Lower leg skin (tissue), 4 donors: ENCODE results near the gene TMEM255A. TPM values are rescaled to one million over a fixed set of nuclear protein-coding genes. Genes with fewer than 3 reads are reported as not detected.

Experiments
- DNase-seq, 2 donors: peaks; one replicate each; pipeline ENCODE4 v3.0.0-alpha.2; 2019; ENCODE audit warnings: low spot score in 2 of 2
- H3K4me3 ChIP-seq: fragments of 200-600 bp; sonication (generic); 2 replicates; pipeline ENCODE4 v1.5.1; 2017; ENCODE audit warnings: mild to moderate bottlenecking, low read depth; ENCODE audit not compliant: poor library complexity, severe bottlenecking
- POLR2A ChIP-seq, 2 donors: fragments of 450-650 bp; IDR thresholded peaks; one replicate each; pipeline ENCODE4 v1.6.1; 2016 to 2017; ENCODE audit warnings: antibody characterized with exemption in 2 of 2, mild to moderate bottlenecking in 1 of 2, moderate library complexity in 1 of 2
- WGBS, 2 donors: methylation state at CpG; one replicate each; pipeline ENCODE4 v1.1.5; 2018; 5-methylcytosine and 5-hydroxymethylcytosine counted together
- intact Hi-C: fragments of 100-400 bp; cut with DNase I; formaldehyde crosslinking; loops from one replicate; pipeline ENCODE4 v1.15.0; 2023; ENCODE audit warnings: low total_unique reads
- total RNA-seq, 4 donors: library from RNA; depleted of rRNA; stranded (reverse); fragments of >200 nt; gene quantifications; one replicate each; pipeline ENCODE4 v1.1.0, GENCODE V29; 2016
- TF ChIP-seq, protein P1 (sequence below), 3 donors: fragments of 450-650 bp; IDR thresholded peaks; one replicate each; pipeline ENCODE4 v1.5.1; 2016; ENCODE audit warnings: antibody characterized with exemption in 3 of 3, mild to moderate bottlenecking in 3 of 3, moderate library complexity in 2 of 3

The TMEM255A gene
- total RNA-seq, 4 donors from 2014 or later, result 1.7 to 4.3 (median 3.0) TPM

DNA sequence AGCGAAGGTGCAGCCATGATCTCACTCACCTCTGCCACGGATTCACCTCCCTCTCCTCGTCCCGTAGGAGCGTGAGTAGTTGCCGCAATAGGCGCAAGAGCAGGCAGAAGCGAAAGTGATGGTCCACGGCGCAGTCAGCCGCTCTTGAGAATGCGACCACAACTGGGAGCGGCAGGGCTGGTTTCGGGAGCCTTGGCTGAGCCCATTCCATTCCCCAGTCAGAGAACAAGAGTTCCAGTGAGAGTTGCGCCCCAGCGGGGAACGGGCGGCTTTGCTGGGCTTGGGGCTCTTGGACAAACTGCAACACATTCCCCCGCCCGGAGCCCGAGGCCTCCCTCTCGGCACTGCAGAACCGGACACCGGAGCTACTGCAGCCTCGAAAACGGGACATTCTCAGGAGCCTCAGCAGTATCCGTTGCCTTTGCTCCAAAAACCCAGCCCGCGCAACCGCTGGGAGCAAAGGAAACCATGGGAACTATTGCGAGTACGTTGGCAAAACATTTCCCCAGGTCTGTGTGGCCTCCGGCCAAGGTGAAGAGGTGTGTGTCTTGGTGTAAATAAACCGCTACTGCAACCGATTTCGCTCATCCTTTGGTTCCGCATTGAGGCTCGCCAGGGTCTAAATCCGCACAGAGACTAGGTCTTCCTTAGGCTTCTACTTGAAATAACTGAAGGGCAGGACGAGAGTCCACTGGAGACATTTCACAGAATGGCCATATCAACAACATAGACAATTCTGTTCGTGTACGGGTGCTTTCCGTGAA, 66.3 kb downstream of the TMEM255A start:
- H3K4me3 ChIP-seq, result peak overlapping the region; percentile 52
- intact Hi-C loops, result no loop called here
- TF ChIP-seq, protein P1, sequence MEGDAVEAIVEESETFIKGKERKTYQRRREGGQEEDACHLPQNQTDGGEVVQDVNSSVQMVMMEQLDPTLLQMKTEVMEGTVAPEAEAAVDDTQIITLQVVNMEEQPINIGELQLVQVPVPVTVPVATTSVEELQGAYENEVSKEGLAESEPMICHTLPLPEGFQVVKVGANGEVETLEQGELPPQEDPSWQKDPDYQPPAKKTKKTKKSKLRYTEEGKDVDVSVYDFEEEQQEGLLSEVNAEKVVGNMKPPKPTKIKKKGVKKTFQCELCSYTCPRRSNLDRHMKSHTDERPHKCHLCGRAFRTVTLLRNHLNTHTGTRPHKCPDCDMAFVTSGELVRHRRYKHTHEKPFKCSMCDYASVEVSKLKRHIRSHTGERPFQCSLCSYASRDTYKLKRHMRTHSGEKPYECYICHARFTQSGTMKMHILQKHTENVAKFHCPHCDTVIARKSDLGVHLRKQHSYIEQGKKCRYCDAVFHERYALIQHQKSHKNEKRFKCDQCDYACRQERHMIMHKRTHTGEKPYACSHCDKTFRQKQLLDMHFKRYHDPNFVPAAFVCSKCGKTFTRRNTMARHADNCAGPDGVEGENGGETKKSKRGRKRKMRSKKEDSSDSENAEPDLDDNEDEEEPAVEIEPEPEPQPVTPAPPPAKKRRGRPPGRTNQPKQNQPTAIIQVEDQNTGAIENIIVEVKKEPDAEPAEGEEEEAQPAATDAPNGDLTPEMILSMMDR (IDR thresholded peaks at IDR 0.05), result no peak
- no peak for TF ChIP-seq POLR2A (IDR thresholded peaks at IDR 0.05)
- WGBS, 2 donors, result 1 to 56% methylated on average over 31 to 39 of the region's 43 CpGs
- DNase-seq, result peak; percentile 71 to 94

DNA sequence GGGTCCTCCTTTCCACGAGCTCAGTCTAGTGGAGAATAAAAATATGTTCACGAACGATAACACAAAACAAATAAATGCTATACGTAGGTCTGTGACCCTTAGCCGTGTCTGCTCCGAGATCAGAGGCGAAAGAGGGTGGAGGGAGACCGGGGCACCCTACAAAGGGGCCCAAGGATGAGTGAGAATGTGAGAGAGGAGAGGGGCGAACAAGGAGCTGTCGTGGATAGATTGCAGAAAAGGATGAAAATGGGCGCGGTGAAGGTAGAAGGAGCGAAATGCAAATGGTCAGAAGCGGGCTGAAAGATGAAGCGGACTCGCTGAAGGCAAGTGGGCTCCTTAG, 66.9 kb downstream of the TMEM255A start:
- TF ChIP-seq, protein P1 (IDR thresholded peaks at IDR 0.05), result no peak
- TF ChIP-seq POLR2A (IDR thresholded peaks at IDR 0.05), result no peak
- intact Hi-C loops, result no loop called here
- DNase-seq, result no peak
- 0 to 28% methylated on average over 16 of the region's 16 CpGs for WGBS, 2 donors
- peak overlapping the region; percentile 52 for H3K4me3 ChIP-seq

DNA sequence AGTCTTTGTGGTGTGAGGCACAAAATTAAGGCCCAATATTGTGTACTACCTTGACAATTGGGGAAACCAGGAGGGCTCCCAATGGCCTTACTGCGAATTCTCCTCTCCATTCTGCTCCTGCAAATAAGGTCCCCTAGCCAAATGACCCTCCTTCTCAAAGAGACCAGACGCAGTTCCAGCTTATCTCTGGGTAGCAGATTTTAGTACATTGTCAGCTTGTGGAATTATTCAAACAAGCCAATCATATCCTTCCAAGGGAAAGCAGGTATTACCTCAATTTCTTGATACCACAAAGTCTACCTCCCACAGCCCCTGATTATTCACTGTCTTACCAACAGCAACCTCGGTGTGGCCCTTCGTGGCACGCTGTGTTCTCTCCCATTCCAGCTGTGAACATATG, 68.4 kb downstream of the TMEM255A start:
- H3K4me3 ChIP-seq, result no peak overlapping the region
- no peak for DNase-seq
- 62 to 72% methylated on average over 5 of the region's 5 CpGs for WGBS, 2 donors
- intact Hi-C loops, result no loop called here
- no peak for TF ChIP-seq POLR2A (IDR thresholded peaks at IDR 0.05)
- TF ChIP-seq, protein P1 (IDR thresholded peaks at IDR 0.05), result no peak

DNA sequence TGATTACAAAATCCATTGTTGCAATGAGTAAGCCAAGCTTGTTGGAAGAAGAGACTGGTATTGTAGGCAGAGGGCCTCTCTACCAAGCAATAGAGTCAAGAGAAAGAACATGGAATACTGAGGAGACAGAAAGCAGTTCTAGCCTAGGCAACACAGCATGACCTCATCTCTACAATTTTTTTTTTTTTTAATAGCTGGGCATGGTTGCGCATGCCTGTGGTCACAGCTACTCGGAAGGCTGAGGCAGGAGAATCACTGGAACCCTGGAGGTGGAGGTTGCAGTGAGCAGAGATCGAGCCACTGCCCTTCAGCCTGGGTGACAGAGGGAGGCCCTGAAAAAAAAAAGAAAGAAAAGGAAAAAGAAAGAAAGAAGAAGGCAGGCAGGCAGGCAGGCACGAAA, 72.3 kb downstream of the TMEM255A start:
- TF ChIP-seq, protein P1 (IDR thresholded peaks at IDR 0.05), result no peak
- TF ChIP-seq POLR2A (IDR thresholded peaks at IDR 0.05), result no peak
- DNase-seq, result no peak
- 86 to 93% methylated on average over 4 of the region's 4 CpGs for WGBS, 2 donors
- no peak overlapping the region for H3K4me3 ChIP-seq
- intact Hi-C loops, result no loop called here

DNA sequence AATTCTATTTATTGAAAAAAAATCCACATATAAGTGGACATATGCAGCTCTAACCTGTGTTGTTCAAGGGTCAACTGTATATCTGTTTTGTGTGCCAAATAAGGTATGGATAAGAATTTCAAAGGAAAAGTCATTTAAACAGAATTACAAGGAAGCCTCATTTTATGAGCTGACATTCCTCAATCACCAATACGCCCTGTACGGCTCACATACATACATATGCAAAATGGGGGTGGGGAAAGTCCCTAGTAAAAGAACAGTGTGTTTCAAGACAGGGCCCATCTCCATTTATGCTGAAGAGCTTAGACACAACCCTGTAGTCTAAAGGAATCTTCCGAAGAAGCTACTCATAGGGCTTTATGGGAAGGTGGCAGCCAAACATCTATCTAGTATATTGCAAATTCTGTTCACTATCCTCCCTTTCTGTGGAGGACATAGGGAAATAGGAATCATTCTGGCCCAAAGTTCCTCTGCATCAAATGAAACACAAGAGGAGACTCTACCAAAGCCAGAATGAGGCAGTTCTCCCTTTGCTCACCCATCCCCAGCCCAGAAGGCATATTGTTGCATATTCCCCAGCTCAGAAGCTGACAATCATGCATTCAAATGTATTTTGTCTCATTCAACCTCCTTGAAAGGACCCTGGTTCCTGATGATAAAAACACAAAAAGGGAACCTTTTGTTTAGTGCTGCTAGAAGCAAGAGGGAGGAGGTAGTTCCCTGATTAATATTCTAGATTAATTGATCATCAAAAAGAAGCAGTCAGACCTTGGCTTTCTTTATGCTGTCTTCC, 74.4 kb downstream of the TMEM255A start:
- H3K4me3 ChIP-seq, result no peak overlapping the region
- 68 to 70% methylated on average over 3 of the region's 3 CpGs for WGBS, 2 donors
- no peak for DNase-seq
- TF ChIP-seq, protein P1 (IDR thresholded peaks at IDR 0.05), result no peak
- TF ChIP-seq POLR2A (IDR thresholded peaks at IDR 0.05), result no peak
- intact Hi-C loops, result no loop called here
